NCI-H187 treated with DMSO at 0.1 percent for 48 hours (cell line): ENCODE data around the gene AMN.

ENCODE experiments used
- DNase-seq: peaks from one replicate; lab custom pipeline; 2025; lab: John Stamatoyannopoulos, UW

The AMN gene

GRCh38 chr14:102965971-102966655, 43.6 kb downstream of the AMN start:
- no peak for DNase-seq

GRCh38 chr14:102966681-102967505, 44.4 kb downstream of the AMN start:
- DNase-seq, result no peak

- no peak for DNase-seq
These were observed 45.0 kb downstream of the AMN start for GRCh38 chr14:102967506-102967795.

GRCh38 chr14:102968306-102968705, 45.8 kb downstream of the AMN start:
- DNase-seq, result no peak

- no peak for DNase-seq
These were observed 46.8 kb downstream of the AMN start for GRCh38 chr14:102969060-102969791.

GRCh38 chr14:102969901-102970300, 47.4 kb downstream of the AMN start:
- DNase-seq, result no peak

- no peak for DNase-seq
These were observed 48.0 kb downstream of the AMN start for GRCh38 chr14:102970496-102970895.

GRCh38 chr14:102971314-102971713, 48.9 kb downstream of the AMN start:
- no peak for DNase-seq

- no peak for DNase-seq
These were observed 49.6 kb downstream of the AMN start for GRCh38 chr14:102971836-102972606.

GRCh38 chr14:102973706-102974285, 51.3 kb downstream of the AMN start:
- no peak for DNase-seq

GRCh38 chr14:102975662-102976061, 53.2 kb downstream of the AMN start:
- no peak for DNase-seq

GRCh38 chr14:102977475-102977874, 55.0 kb downstream of the AMN start:
- no peak for DNase-seq

GRCh38 chr14:102979406-102979805, 56.9 kb downstream of the AMN start:
- DNase-seq, result no peak

GRCh38 chr14:102980409-102980810, 57.9 kb downstream of the AMN start:
- no peak for DNase-seq
